Measurements from ENCODE around the gene MAPKAPK3.

MAPKAPK3 gene

GRCh38 chr3:50627407-50628051, 10.6 kb downstream of the MAPKAPK3 start:
- peak; percentile 61 for DNase-seq (ENCODE audit: low spot score)

GRCh38 chr3:50628601-50629000, 11.7 kb downstream of the MAPKAPK3 start:
- no peak for DNase-seq (ENCODE audit: low spot score)

- DNase-seq (ENCODE audit: low spot score), result no peak
Observed at GRCh38 chr3:50630394-50630793, 13.4 kb downstream of the MAPKAPK3 start.

DNA sequence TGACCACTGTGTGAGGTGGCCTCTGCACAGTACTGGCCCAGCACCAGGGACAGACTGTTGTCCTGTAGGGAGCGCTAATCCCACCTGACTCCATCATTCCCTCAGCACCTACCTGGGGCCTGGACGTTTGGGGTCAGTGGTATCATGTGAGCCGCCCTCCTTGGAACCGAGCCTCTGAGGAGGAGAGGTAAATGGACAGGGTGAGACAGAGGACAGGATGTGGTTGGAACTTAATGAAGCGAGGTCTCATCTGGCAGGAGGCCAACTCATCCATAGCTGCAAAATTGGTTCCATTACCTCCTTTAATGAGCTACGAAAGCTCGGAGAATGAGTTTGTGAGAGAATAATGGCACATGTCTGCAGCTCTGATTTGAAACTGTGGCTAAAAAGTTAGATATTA, 13.9 kb downstream of the MAPKAPK3 start:
- DNase-seq (ENCODE audit: low spot score), result no peak

DNA sequence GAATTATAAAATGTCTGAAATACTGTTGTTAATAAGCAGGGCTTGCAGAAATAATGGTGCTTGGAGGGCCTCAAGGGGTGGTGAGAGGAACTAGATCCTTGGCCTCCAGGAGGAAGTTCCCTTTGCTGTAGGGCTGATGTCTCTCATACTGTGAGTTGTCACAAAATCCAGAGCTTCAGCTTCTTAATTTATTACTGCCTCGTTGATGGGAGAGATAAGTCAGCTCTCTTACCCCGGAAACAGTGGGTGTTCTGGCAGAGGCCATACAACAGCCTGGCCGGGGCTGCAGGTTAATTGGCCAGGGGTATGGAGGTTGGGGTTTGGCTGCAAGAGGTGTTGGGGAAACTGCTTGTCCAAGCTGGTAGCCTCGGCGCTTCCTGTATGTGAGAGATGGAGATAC, 15.5 kb downstream of the MAPKAPK3 start:
- no peak for DNase-seq (ENCODE audit: low spot score)

DNA sequence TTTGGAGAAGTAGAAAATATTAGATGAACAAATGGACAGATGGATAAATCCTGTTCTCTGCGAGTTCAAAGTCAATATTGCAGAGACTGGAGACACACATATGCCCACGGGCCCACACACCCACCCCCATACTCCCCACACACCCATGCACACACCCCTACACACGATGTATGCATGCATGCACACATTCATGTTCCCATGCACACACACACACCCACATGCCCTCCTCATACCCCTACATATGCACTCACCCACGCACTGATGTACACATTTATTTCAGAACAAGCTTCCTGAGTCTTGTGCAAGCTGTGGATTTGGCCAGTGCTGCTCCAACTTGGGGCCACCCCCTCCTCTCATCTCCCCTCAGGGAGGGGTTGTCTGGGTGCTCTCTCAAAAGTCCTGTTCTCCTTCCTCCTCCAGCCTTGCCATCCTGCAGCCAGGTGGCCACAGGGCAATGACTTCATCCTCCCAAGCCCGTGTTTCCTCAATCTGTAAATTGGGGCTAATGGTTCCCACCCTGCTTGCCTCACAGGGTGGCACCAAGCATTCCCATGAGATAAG, 16.4 kb downstream of the MAPKAPK3 start:
- no peak for DNase-seq (ENCODE audit: low spot score)

GRCh38 chr3:50635066-50635465, 18.1 kb downstream of the MAPKAPK3 start:
- DNase-seq (ENCODE audit: low spot score), result no peak

- no peak for DNase-seq (ENCODE audit: low spot score)
Observed at GRCh38 chr3:50637011-50637410, 20.1 kb downstream of the MAPKAPK3 start.

- no peak for DNase-seq (ENCODE audit: low spot score)
Observed at GRCh38 chr3:50637945-50638344, 21.0 kb downstream of the MAPKAPK3 start.

DNA sequence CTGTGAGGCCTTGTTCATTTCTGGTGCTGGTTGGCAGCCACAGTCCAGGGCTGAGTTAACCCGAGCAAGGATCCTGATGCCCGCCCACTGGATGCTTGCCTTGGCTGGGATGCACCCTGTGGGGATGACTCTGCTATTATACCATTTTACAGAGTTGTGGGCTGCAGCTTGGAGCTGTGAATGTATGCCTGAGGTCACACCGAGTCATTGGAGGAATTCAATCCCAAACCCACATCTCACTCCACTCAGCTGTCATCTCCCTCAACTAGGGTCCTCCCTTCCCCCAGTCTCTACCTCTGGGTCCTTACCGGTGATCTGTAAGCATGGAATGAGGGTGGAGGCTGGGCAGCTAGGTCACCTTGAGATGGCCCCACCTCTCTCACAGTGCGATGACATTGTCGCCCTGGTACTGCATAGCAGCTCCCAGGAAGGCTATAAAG, 22.1 kb downstream of the MAPKAPK3 start:
- peak; percentile 5 for DNase-seq (ENCODE audit: low spot score)

DNA sequence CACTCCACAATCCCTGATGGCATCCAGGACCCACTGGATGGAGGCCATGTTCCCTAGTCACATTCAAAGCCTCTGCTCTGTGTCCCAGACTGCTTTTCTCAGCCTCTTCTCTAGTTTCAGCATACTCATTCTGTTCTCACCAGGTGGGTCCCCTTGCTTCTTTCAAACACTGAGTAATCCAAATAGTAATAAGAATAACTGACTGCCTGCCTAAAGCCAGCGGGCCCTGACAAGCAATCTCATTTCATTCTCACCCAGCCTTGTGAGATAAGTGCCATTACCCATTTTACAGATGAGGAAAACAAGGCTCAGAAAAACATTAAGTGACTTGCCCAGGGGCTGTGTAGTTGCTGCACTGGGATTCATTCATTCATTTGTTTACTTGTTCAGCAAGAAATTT, 25.4 kb downstream of the MAPKAPK3 start:
- DNase-seq (ENCODE audit: low spot score), result no peak

- DNase-seq (ENCODE audit: low spot score), result no peak
Observed at GRCh38 chr3:50644561-50644960, 27.6 kb downstream of the MAPKAPK3 start.

DNA sequence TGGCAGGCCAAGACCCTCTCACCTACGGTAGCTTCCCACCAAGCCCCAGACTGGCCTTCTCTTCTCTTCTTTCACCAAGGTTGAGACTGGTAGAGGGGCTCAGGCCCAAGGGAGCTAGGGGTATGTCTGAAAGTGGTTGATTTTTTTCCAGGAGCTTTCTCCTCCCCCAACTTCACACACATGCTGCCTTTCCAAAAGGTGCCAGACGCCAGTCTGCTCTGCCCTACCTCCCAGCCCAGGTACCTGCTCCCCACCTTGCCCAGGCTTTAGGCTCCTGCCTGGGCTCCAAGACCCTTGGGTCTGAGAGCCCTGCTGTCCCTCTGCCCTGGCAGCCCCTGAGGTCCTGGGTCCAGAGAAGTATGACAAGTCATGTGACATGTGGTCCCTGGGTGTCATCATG, 28.4 kb downstream of the MAPKAPK3 start:
- DNase-seq (ENCODE audit: low spot score), result no peak

DNA sequence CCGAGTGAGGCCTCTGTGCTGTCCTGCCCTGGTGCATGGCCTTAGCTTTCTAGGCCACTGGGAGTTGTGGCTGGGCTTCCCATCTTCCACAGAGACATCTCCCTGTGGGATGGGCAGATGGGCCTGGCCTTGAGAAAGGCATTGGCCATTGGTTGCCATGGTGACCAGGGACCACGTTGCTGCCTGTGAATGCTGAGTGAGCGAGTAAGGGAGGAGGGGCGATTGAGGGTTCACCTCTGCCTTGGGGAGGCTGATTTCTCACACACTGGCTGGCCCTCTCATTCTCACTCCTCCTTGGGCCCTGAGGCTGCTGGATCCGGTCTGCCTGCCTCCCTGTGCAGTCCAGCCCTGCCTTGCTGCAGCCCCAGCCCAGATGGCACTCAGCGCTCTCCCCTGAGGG, 31.4 kb downstream of the MAPKAPK3 start:
- DNase-seq (ENCODE audit: low spot score), result no peak

DNA sequence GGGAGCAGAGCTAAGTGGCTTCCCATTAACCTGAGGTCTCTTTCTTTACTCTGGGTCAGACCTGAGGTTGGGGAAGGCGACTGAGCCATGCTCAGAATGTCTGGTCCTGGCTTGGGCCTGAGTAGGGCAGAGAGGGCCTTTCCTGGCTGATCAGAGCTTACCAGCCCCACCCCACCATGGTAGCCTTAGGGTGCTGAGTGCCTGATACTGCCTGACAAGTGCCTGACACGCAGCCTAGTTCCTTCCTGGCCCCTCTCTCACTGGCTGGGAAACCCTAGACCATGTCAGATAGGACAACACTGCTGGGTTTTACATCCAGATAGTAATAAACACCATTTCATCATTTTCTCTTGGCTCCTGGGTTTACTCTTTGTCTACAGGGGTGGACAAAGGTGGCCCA, 32.0 kb downstream of the MAPKAPK3 start:
- DNase-seq (ENCODE audit: low spot score), result no peak

DNA sequence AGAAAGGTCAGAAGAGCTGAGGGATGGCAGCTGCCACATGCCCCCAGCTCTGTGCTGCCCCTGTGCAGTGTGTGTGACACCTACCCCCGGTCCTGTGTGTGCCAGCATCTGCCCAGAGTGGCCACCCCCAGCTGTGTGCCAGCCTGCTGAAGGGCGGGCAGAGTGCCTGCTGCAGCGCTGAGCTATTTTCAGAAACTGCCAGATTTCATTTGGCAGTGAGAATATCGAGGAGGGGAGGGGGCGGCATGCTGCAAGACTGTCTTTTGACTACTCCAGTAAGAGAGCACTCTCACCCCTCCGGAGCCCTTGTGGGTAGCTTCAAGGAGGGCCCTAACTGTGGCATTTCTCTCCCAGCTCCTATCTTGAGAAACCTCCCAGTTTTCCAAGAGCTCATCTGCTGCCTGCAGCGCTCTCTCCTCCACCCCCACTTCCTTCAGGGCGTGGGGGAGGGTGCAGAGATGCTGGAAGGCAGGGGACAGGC, 32.5 kb downstream of the MAPKAPK3 start:
- DNase-seq (ENCODE audit: low spot score), result no peak

DNA sequence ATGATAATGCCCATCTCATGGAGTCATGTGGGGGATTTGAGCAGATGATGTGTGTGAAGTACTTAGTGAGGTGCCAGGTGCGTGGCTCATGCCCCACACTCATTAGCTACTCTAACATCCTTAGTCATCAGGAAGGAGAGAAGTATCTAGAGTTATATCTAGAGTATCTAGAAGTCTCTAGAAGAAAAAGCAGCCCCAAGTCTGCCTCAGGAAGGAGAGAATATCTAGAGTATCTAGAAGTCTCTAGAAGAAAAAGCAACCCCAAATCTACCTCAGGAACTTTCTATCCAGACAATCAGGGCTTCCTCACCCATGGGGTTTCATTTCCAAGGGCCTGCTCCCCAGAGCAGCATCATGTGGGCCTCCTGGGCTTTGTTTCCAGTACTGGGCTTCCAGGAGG, 33.1 kb downstream of the MAPKAPK3 start:
- DNase-seq (ENCODE audit: low spot score), result no peak

DNA sequence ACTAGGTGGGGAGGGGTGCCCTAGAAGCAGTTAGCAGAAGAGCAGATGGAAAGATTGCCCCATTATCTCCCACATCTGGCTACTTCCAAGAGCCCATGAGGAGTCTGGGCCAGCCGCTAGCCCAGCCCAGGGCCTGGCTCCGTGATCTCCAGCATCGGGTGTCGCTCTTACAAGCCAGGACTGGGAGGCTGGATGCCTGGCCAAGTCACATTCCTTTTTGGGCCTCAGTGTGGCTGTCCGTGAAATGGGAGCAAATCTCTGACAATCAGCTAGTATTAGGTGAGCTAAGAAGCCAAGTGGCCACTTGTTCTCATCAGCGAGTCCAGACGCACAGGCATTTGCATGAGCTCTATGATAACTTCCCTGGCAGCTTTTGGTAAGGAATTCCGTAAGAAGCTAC, 34.5 kb downstream of the MAPKAPK3 start:
- no peak for DNase-seq (ENCODE audit: low spot score)

- no peak for DNase-seq (ENCODE audit: low spot score)
Observed at GRCh38 chr3:50651920-50652529, 35.1 kb downstream of the MAPKAPK3 start.

- DNase-seq (ENCODE audit: low spot score), result no peak
Observed at GRCh38 chr3:50652709-50653108, 35.8 kb downstream of the MAPKAPK3 start.

DNA sequence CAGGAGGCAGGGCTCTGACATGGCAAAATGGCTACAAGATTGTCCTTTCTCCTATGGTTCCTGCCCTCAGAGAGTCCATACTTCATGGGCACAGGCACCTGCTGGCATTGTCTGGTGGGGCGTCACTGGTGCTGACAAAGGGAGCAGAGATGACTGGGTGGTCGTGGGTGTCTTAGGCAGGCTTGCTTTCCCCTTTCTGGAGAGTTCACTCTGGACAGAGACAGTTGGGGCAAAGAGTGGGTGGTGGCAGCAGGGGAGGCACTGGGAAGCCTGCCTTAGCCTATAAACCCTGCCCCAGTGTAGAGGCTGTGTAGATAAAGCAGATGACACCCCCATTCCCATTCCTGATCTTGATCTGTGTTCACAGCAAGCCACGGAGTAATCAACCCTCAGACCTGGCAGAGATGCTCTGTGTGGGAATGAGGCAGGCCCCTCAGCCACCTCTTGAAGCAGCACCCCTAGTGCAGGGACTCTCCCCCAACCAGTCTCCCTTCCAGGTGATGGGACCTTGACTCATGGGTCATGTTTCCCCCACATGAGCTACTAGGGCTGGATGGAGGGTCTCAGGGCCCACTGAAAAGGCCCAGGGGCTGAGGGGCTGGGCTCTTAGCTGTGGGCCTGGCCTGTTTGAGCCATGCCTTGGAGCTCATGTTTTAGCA, 37.1 kb downstream of the MAPKAPK3 start:
- DNase-seq (ENCODE audit: low spot score), result no peak

- DNase-seq (ENCODE audit: low spot score), result no peak
Observed at GRCh38 chr3:50655009-50655830, 38.3 kb downstream of the MAPKAPK3 start.
